Measurements from ENCODE around the gene IL16.
"Not testable (repeated sequence)": the region's sequence is repeated elsewhere in the genome, so short reads cannot be mapped to it uniquely, and the experiment has no call there.

The IL16 gene

GRCh38 chr15:81196576-81197254 is at the start of gene IL16:
Gene IL16, plus strand, starts transcription at chr15:81196879. Its CDS starts 28,521 bp downstream, at chr15:81225400.
- no peak for DNase-seq

GRCh38 chr15:81151389-81151788 is 45.3 kb upstream of the IL16 start:
- DNase-seq, result no peak

- DNase-seq, result no peak
Observed at GRCh38 chr15:81152339-81152738, 44.3 kb upstream of the IL16 start.

- DNase-seq, result no peak
Observed at GRCh38 chr15:81152799-81153198, 43.9 kb upstream of the IL16 start.

- peak; percentile 12 for DNase-seq
Observed at GRCh38 chr15:81155375-81156218, 41.1 kb upstream of the IL16 start.

- no peak for DNase-seq
Observed at GRCh38 chr15:81156324-81156723, 40.4 kb upstream of the IL16 start.

- no peak for DNase-seq
Observed at GRCh38 chr15:81157195-81157938, 39.3 kb upstream of the IL16 start.

- DNase-seq, result no peak
Observed at GRCh38 chr15:81157939-81158223, 38.8 kb upstream of the IL16 start.

- not testable (repeated sequence) for DNase-seq
Observed at GRCh38 chr15:81158561-81158960, 38.1 kb upstream of the IL16 start.

- peak; percentile 13 for DNase-seq
Observed at GRCh38 chr15:81160312-81161159, 36.1 kb upstream of the IL16 start.

GRCh38 chr15:81161160-81161673 is 35.5 kb upstream of the IL16 start:
- DNase-seq, result no peak

- no peak for DNase-seq
Observed at GRCh38 chr15:81161851-81162250, 34.8 kb upstream of the IL16 start.

- DNase-seq, result no peak
Observed at GRCh38 chr15:81163961-81164800, 32.5 kb upstream of the IL16 start.

GRCh38 chr15:81165535-81165934 is 31.1 kb upstream of the IL16 start:
- DNase-seq, result no peak

- DNase-seq, result no peak
Observed at GRCh38 chr15:81166636-81167305, 29.9 kb upstream of the IL16 start.

- no peak for DNase-seq
Observed at GRCh38 chr15:81168131-81168526, 28.6 kb upstream of the IL16 start.

GRCh38 chr15:81168644-81169043 is 28.0 kb upstream of the IL16 start:
- DNase-seq, result no peak

- DNase-seq, result peak; percentile 10
Observed at GRCh38 chr15:81170511-81170910, 26.2 kb upstream of the IL16 start.

GRCh38 chr15:81171286-81171685 is 25.4 kb upstream of the IL16 start:
- no peak for DNase-seq

- no peak for DNase-seq
Observed at GRCh38 chr15:81174125-81174791, 22.4 kb upstream of the IL16 start.

All from NCI-H510A treated with DMSO at 0.1 percent for 48 hours (cell line).